Natural killer cell (primary cell): ENCODE measurements around the gene GSTA3. TPM values are rescaled to one million over a fixed set of nuclear protein-coding genes. Genes with fewer than 3 reads are reported as not detected.

Experiments used
- ATAC-seq, 3 donors: fragments of 150-1000 bp in 2 of 3; fragments of 200-7000 bp in 1 of 3; cut with Tn5 transposase; 1 replicate in 1 of 3; 2 replicates in 2 of 3; pipeline ENCODE4 v1.10.0; 2021; ENCODE audit warnings: mild to moderate bottlenecking in 2 of 3, moderate library complexity in 2 of 3
- DNase-seq, 2 donors: peaks; one replicate each; pipeline versions ENCODE4 v3.0.0 to v3.0.0-alpha.2; 2013 to 2021; ENCODE audit warnings: mixed read lengths in 1 of 2
- H3K27ac ChIP-seq: one replicate; pipeline ENCODE4 v1.5.1; 2013; ENCODE audit warnings: mild to moderate bottlenecking, low read length
- H3K27me3 ChIP-seq: one replicate; pipeline ENCODE4 v1.6.1; 2013; ENCODE audit warnings: low read length; ENCODE audit not compliant: control insufficient read depth, insufficient read depth
- H3K36me3 ChIP-seq: one replicate; pipeline ENCODE4 v1.6.1; 2013; ENCODE audit warnings: low read length; ENCODE audit not compliant: control insufficient read depth, insufficient read depth
- H3K4me1 ChIP-seq: one replicate; pipeline ENCODE4 v1.6.1; 2013; ENCODE audit warnings: low read length; ENCODE audit not compliant: control insufficient read depth, insufficient read depth
- H3K4me3 ChIP-seq: one replicate; pipeline ENCODE4 v1.5.1; 2013; ENCODE audit warnings: low read length
- H3K9me3 ChIP-seq: one replicate; pipeline ENCODE4 v1.6.1; 2013; ENCODE audit warnings: low read length; ENCODE audit not compliant: control insufficient read depth, insufficient read depth
- H3K27ac Mint-ChIP-seq, 2 donors: one replicate each; pipeline ENCODE4 v1.8.0; 2022; ENCODE audit warnings: mild to moderate bottlenecking in 2 of 2, mixed read lengths in 2 of 2, moderate library complexity in 1 of 2
- H3K27me3 Mint-ChIP-seq, 2 donors: one replicate each; pipeline ENCODE4 v1.8.0; 2022; ENCODE audit warnings: low read depth in 2 of 2, mixed read lengths in 2 of 2
- H3K36me3 Mint-ChIP-seq: one replicate; pipeline ENCODE4 v1.8.0; 2022; ENCODE audit warnings: mixed read lengths
- H3K4me1 Mint-ChIP-seq, 2 donors: one replicate each; pipeline ENCODE4 v1.8.0; 2022; ENCODE audit warnings: mixed read lengths in 2 of 2
- H3K4me3 Mint-ChIP-seq: one replicate; pipeline ENCODE4 v1.8.0; 2022; ENCODE audit warnings: mild to moderate bottlenecking, moderate library complexity, mixed read lengths
- H3K9me3 Mint-ChIP-seq, 2 donors: one replicate each; pipeline ENCODE4 v1.8.0; 2022; ENCODE audit warnings: mixed read lengths in 2 of 2
- CTCF ChIP-seq: fragments of 200-600 bp; IDR thresholded peaks from one replicate; pipeline ENCODE4 v1.8.0; 2022; ENCODE audit warnings: antibody characterized with exemption
- WGBS: methylation state at CpG from one replicate; pipeline ENCODE4 v1.1.7; 2013; ENCODE audit warnings: missing lambda C conversion rate; ENCODE audit not compliant: insufficient coverage; 5-methylcytosine and 5-hydroxymethylcytosine counted together
- intact Hi-C: fragments of 100-400 bp; cut with micrococcal nuclease; formaldehyde crosslinking; loops from one replicate; pipeline ENCODE4 v1.14.2; 2022
- total RNA-seq, 4 donors: library from RNA; stranded (reverse); fragments of 120-200 nt in 1 of 4; gene quantifications; one replicate each; pipeline versions ENCODE4 v1.2.3 to v1.2.4, GENCODE V29; 2013 to 2022

The GSTA3 gene
- not detected for total RNA-seq
- not detected for total RNA-seq (2013)

- no peak for TF ChIP-seq CTCF
- H3K27ac ChIP-seq: no peak within 1 kb of the TSS
Measured at GRCh38 chr6:52909531-52909930, at the start of gene GSTA3. Gene GSTA3, minus strand, starts transcription at chr6:52909698. Its CDS starts 3,864 bp downstream, at chr6:52905834.

GRCh38 chr6:52958546-52959255 lies 49.2 kb upstream of the GSTA3 start:
- H3K4me1 ChIP-seq: no peaks in the 10 kb centered on the region
- Mint-ChIP-seq H3K27ac (no peak overlapping the region), H3K9me3 (no peaks in the 10 kb centered on the region), H3K4me1 (peaks cover 0 to 9% of the 10 kb centered on the region in 2 donors), H3K27me3 (peaks cover 3 to 9% of the 10 kb centered on the region in 2 donors), H3K4me3 (no peak overlapping the region), H3K36me3 (no peaks in the 10 kb centered on the region)
- no peaks in the 10 kb centered on the region for H3K36me3 ChIP-seq
- DNase-seq: no peak
- ATAC-seq: no peak
- WGBS: 80% methylated on average over 7 of the region's 8 CpGs
- no peaks in the 10 kb centered on the region for H3K27me3 ChIP-seq
- H3K4me3 ChIP-seq: no peak overlapping the region
- TF ChIP-seq CTCF: no peak
- no peak overlapping the region for H3K27ac ChIP-seq
- intact Hi-C loops: no loop called here
- no peaks in the 10 kb centered on the region for H3K9me3 ChIP-seq

More at GRCh38 chr6:52909531-52909930, at the start of gene GSTA3:
- H3K9me3 Mint-ChIP-seq: no peaks in the 10 kb centered on the region
- H3K36me3 Mint-ChIP-seq: no peaks in the 10 kb centered on the region
- no peaks in the 10 kb centered on the region for H3K36me3 ChIP-seq
- peaks cover 2% of the 10 kb centered on the region for H3K27me3 ChIP-seq
- no peaks in the 10 kb centered on the region for H3K9me3 ChIP-seq
- 100% methylated on average over 2 of the region's 2 CpGs for WGBS
- H3K4me3 Mint-ChIP-seq: no peak within 1 kb of the TSS
- no peak for ATAC-seq
- no peak for DNase-seq
- H3K4me1 Mint-ChIP-seq: no peaks in the 10 kb centered on the region
- H3K4me1 ChIP-seq: no peaks in the 10 kb centered on the region
- H3K27ac Mint-ChIP-seq: no peak within 1 kb of the TSS
- peaks cover 0 to 6% of the 10 kb centered on the region in 2 donors for H3K27me3 Mint-ChIP-seq
- intact Hi-C loops: no loop called here
- no peak within 1 kb of the TSS for H3K4me3 ChIP-seq

- Mint-ChIP-seq H3K9me3 (no peaks in the 10 kb centered on the region), H3K4me3 (no peak overlapping the region), H3K27ac (no peak overlapping the region), H3K4me1 (peaks cover 0 to 9% of the 10 kb centered on the region in 2 donors), H3K36me3 (no peaks in the 10 kb centered on the region), H3K27me3 (peaks cover 3 to 9% of the 10 kb centered on the region in 2 donors)
- Histone ChIP-seq H3K27ac (no peak overlapping the region), H3K4me1 (no peaks in the 10 kb centered on the region), H3K36me3 (no peaks in the 10 kb centered on the region), H3K9me3 (no peaks in the 10 kb centered on the region), H3K27me3 (no peaks in the 10 kb centered on the region), H3K4me3 (no peak overlapping the region)
- no peak for DNase-seq
- WGBS: 95% methylated on average over 5 of the region's 7 CpGs
- intact Hi-C loops: no loop called here
- no peak for ATAC-seq
- no peak for TF ChIP-seq CTCF
Measured at GRCh38 chr6:52955871-52956270, 46.4 kb upstream of the GSTA3 start.
